ENCODE results near the gene SNX9. TPM values are rescaled to one million over a fixed set of nuclear protein-coding genes. Genes with fewer than 3 reads are reported as not detected.

The SNX9 gene
- total RNA-seq, 1 donor from 2014 or later, result 36.0 TPM

DNA sequence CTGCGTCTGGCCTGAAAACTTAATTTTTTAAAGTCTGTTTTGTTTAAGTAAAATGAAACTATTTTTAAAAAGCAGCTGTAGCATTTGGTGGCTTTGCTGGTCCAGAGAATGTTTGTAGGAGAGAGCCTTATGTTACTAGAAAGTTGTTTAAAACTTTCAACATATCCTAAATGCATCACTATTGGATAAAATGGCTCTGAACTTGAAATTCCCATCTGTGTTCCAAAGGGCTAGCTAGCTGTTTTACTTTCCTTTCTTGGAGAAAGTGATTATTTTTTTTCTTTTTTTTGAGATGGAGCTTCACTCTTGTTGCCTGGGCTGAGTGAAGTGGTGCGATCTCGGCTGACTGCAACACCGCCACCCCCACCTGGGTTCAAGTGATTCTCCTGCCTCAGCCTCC, 161.1 kb downstream of the SNX9 start:
- no peak for FAIRE-seq
- peaks cover 53% of the 10 kb centered on the region for H4K20me1 ChIP-seq (ENCODE audit: insufficient read depth, low read length)
- H3K79me2 ChIP-seq (ENCODE audit: insufficient read depth, low read length), result peaks cover 71% of the 10 kb centered on the region
- no peaks in the 10 kb centered on the region for H3K27me3 ChIP-seq (ENCODE audit: insufficient read depth, low read length)
- peak overlapping the region; percentile 86 for H3K4me3 ChIP-seq (ENCODE audit: insufficient read depth, low read depth, low read length)
- DNase-seq (ENCODE audit: low read depth), result no peak
- H3K9me3 ChIP-seq (ENCODE audit: insufficient read depth, low read depth, low read length), result no peaks in the 10 kb centered on the region
- H3K4me1 ChIP-seq (ENCODE audit: insufficient read depth, low read length), result peaks cover 43% of the 10 kb centered on the region
- H3K36me3 ChIP-seq (ENCODE audit: insufficient read depth, low read length), result no peaks in the 10 kb centered on the region
- H3K27me3 Mint-ChIP-seq (ENCODE audit: low read depth, unreplicated experiment), result no peaks in the 10 kb centered on the region
- peak overlapping the region; percentile 56 for H3K4me3 Mint-ChIP-seq (ENCODE audit: unreplicated experiment)
- H3K4me2 ChIP-seq (ENCODE audit: low read length), result peak overlapping the region; percentile 88
- H3K9ac ChIP-seq (ENCODE audit: low read length), result peak overlapping the region; percentile 86
- TF ChIP-seq, protein P1, sequence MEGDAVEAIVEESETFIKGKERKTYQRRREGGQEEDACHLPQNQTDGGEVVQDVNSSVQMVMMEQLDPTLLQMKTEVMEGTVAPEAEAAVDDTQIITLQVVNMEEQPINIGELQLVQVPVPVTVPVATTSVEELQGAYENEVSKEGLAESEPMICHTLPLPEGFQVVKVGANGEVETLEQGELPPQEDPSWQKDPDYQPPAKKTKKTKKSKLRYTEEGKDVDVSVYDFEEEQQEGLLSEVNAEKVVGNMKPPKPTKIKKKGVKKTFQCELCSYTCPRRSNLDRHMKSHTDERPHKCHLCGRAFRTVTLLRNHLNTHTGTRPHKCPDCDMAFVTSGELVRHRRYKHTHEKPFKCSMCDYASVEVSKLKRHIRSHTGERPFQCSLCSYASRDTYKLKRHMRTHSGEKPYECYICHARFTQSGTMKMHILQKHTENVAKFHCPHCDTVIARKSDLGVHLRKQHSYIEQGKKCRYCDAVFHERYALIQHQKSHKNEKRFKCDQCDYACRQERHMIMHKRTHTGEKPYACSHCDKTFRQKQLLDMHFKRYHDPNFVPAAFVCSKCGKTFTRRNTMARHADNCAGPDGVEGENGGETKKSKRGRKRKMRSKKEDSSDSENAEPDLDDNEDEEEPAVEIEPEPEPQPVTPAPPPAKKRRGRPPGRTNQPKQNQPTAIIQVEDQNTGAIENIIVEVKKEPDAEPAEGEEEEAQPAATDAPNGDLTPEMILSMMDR (IDR thresholded peaks at IDR 0.05; ENCODE audit: insufficient read depth, low read depth, low read length), result no peak
- no peak for TF ChIP-seq EZH2 (IDR thresholded peaks at IDR 0.05; ENCODE audit: insufficient read depth, low read length)
- H2AFZ ChIP-seq (ENCODE audit: low read depth, low read length), result no peak overlapping the region
- peak overlapping the region; percentile 38 for H3K27ac Mint-ChIP-seq (ENCODE audit: unreplicated experiment)
- peaks cover 22% of the 10 kb centered on the region for H3K4me1 Mint-ChIP-seq (ENCODE audit: low read depth, unreplicated experiment)
- peak overlapping the region; percentile 3 for H3K27ac ChIP-seq (ENCODE audit: low read depth, low read length)
- H3K9me3 Mint-ChIP-seq (ENCODE audit: unreplicated experiment), result peaks cover 8% of the 10 kb centered on the region
- H3K36me3 Mint-ChIP-seq (ENCODE audit: low read depth, unreplicated experiment), result no peaks in the 10 kb centered on the region

DNA sequence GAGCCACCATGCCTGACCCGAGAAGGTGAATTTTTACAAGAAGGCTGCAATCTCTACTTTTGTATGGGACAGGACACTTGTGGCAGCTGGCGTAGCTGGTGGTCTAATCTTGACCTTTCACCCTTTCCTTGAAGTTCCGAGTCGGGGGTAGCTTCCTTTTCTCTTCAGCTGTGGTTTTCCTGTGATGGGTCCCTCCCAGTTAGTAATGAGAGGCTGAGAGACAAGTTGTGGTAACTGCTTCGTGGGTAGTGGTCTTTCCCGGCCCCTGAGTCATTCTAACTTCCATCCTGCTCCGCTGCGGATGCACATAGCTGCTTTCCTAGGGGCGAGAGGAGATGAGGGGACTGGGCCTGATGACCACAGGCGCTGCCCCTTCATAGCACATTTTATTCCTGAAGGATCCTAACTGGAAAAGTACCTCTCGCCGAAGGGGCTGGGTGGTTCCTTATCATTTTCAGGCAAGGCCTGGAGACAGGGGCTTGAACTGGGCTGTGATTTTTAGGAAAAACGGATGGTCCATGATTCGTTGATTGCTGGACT, 161.7 kb downstream of the SNX9 start:
- H3K79me2 ChIP-seq (ENCODE audit: insufficient read depth, low read length), result peaks cover 77% of the 10 kb centered on the region
- H3K4me2 ChIP-seq (ENCODE audit: low read length), result peak overlapping the region; percentile 88
- TF ChIP-seq, protein P1 (IDR thresholded peaks at IDR 0.05; ENCODE audit: insufficient read depth, low read depth, low read length), result no peak
- no peak for TF ChIP-seq EZH2 (IDR thresholded peaks at IDR 0.05; ENCODE audit: insufficient read depth, low read length)
- Mint-ChIP-seq H3K9me3 (ENCODE audit: unreplicated experiment) (peaks cover 6% of the 10 kb centered on the region), H3K27ac (ENCODE audit: unreplicated experiment) (no peak overlapping the region), H3K27me3 (ENCODE audit: low read depth, unreplicated experiment) (no peaks in the 10 kb centered on the region), H3K4me3 (ENCODE audit: unreplicated experiment) (peak overlapping the region; percentile 60), H3K4me1 (ENCODE audit: low read depth, unreplicated experiment) (peaks cover 23% of the 10 kb centered on the region), H3K36me3 (ENCODE audit: low read depth, unreplicated experiment) (peaks cover 1% of the 10 kb centered on the region)
- H4K20me1 ChIP-seq (ENCODE audit: insufficient read depth, low read length), result peaks cover 57% of the 10 kb centered on the region
- peak overlapping the region; percentile 86 for H3K4me3 ChIP-seq (ENCODE audit: insufficient read depth, low read depth, low read length)
- peak; percentile 54 for DNase-seq (ENCODE audit: low read depth)
- peak overlapping the region; percentile 55 for H3K27ac ChIP-seq (ENCODE audit: low read depth, low read length)
- no peak overlapping the region for H2AFZ ChIP-seq (ENCODE audit: low read depth, low read length)
- H3K36me3 ChIP-seq (ENCODE audit: insufficient read depth, low read length), result no peaks in the 10 kb centered on the region
- H3K9ac ChIP-seq (ENCODE audit: low read length), result peak overlapping the region; percentile 86
- peaks cover 49% of the 10 kb centered on the region for H3K4me1 ChIP-seq (ENCODE audit: insufficient read depth, low read length)
- H3K27me3 ChIP-seq (ENCODE audit: insufficient read depth, low read length), result no peaks in the 10 kb centered on the region
- no peak for FAIRE-seq
- H3K9me3 ChIP-seq (ENCODE audit: insufficient read depth, low read depth, low read length), result no peaks in the 10 kb centered on the region
